Body of pancreas (tissue), 4 donors: ENCODE results near the gene CDKAL1.

Experiments used
- CTCF ChIP-seq, 7 experiments: fragments of 450-650 bp in 4 of 7; fragments of 200-600 bp in 3 of 7; sonication (generic) in 3 of 7; IDR thresholded peaks; one replicate each; pipeline ENCODE4 v1.5.1; 2016 to 2019; ENCODE audit warnings: antibody characterized with exemption in 7 of 7
- POLR2A ChIP-seq, 3 donors: fragments of 450-650 bp; IDR thresholded peaks; one replicate each; pipeline ENCODE4 v1.6.1; 2016; ENCODE audit warnings: antibody characterized with exemption in 3 of 3, mild to moderate bottlenecking in 2 of 3

GRCh38 chr6:20931772-20932171, 397.5 kb downstream of the CDKAL1 start:
- no peak for TF ChIP-seq CTCF (IDR thresholded peaks at IDR 0.05)
- no peak for TF ChIP-seq POLR2A (IDR thresholded peaks at IDR 0.05)
